Measurements from ENCODE around the gene SLC47A2.

DNA sequence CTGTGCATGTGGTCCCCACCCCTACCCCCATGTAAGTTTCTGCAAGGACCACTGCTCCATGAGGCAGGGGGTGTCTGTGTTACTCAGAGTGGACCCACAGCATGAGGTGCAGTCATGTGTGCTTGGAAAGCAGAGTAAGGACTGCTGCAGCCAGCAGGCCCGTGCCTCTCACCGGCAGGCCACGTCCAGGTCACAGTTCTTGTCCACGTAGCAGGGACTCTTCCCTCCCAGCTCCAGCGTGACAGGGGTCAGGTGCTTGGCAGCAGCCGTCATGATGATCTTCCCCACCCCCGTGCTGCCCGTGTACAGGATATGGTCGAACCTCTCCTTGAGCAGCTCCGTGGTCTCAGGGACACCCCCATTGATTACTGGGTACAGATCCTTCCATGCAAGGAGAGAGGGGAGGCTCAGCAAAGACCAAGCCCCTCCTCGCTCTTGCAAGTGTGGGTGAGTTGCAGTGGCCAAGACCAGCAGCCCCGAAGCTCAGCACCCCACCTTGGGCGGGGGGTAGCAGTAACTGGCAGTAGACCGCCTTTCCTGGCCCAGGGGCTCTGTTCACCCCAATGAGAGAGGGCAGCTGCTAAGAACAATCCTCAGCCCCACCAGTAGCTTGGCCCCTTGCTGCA lies 25.6 kb upstream of the SLC47A2 start:
- TF ChIP-seq, protein P1, sequence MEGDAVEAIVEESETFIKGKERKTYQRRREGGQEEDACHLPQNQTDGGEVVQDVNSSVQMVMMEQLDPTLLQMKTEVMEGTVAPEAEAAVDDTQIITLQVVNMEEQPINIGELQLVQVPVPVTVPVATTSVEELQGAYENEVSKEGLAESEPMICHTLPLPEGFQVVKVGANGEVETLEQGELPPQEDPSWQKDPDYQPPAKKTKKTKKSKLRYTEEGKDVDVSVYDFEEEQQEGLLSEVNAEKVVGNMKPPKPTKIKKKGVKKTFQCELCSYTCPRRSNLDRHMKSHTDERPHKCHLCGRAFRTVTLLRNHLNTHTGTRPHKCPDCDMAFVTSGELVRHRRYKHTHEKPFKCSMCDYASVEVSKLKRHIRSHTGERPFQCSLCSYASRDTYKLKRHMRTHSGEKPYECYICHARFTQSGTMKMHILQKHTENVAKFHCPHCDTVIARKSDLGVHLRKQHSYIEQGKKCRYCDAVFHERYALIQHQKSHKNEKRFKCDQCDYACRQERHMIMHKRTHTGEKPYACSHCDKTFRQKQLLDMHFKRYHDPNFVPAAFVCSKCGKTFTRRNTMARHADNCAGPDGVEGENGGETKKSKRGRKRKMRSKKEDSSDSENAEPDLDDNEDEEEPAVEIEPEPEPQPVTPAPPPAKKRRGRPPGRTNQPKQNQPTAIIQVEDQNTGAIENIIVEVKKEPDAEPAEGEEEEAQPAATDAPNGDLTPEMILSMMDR (IDR thresholded peaks at IDR 0.05) = no peak
- TF ChIP-seq POLR2A (IDR thresholded peaks at IDR 0.05) (no peak), EP300 (IDR thresholded peaks at IDR 0.05) (no peak)
